Hematopoietic multipotent progenitor cell treated with erythropoietin and hydrocortisone succinate and interleukin-3 and kit ligand, for 15 days (in vitro differentiated cells): ENCODE data around the gene ATIC.

Experiments used
- DNase-seq: peaks from one replicate; pipeline ENCODE4 v3.0.0-alpha.2; 2015; ENCODE audit warnings: low spot score

The ATIC gene

GRCh38 chr2:215361211-215361875, 49.5 kb downstream of the ATIC start:
- DNase-seq = no peak

DNA sequence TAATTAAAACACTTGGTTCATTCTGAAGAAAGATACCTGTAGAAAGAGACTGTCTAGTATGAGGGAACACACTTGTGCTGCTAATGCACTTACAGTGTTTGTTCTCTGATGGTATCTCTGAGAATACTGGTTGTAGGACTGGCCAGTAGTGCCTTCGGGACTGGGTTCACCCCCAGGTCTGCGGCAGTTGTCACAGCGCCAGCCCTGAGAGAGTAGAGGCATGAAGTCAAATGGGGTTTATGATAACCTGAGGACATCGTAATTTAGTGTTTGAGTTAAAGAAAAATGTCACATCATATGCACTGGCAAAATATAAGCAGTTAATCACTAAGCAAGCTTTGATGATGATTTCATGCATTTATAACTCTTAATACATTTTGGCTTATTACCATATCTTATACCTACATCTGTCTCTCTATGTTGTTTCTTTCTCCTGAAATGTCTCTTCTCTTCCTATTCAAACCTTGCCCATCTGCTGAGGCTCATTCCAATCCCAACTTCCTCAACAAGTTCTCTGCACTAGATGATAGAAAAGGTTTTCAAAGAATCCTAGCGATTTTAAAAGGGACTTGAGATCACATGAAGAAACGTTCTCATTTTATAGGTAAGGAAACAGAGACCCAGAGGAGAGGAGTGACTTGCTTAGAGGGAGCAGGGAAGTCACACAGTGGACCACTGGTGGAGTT, 50.2 kb downstream of the ATIC start:
- DNase-seq = no peak

DNA sequence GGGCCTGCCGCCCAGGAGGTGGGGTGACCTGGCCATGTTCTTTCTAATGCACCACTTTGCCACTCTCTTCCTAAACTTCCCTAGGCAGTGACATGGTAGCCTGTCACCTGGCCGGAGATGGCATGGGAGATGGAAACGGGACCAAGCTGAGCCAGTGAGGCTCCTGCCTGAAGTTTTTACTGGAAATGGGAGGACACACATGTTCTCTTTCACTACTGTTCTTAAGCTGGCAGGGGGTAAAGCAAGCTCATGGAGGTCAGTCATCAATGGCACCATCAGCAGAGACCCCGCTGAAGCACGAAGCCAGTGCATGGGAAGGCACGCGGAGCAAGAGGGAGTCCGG, 50.7 kb downstream of the ATIC start:
- DNase-seq = no peak

DNA sequence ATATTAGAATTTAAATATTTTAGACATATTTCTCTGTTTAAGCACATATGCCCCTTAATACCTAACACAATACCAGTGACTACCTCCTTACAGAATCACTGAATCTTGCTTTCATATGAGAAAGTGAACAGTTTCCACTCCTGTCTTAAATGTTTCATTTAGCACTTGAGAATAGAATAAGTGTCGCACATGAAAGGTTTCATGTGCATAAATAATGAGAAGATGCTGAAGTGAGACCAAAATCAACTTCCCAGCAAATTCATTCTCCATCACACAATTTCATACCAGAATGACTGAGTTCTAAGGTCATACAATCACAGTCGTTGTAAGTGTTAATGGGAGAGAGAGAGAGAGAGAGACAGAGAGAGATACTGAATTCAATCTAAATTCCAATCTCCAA, 51.2 kb downstream of the ATIC start:
- DNase-seq = no peak

- DNase-seq = no peak
These were observed 51.8 kb downstream of the ATIC start for GRCh38 chr2:215363461-215364156.

DNA sequence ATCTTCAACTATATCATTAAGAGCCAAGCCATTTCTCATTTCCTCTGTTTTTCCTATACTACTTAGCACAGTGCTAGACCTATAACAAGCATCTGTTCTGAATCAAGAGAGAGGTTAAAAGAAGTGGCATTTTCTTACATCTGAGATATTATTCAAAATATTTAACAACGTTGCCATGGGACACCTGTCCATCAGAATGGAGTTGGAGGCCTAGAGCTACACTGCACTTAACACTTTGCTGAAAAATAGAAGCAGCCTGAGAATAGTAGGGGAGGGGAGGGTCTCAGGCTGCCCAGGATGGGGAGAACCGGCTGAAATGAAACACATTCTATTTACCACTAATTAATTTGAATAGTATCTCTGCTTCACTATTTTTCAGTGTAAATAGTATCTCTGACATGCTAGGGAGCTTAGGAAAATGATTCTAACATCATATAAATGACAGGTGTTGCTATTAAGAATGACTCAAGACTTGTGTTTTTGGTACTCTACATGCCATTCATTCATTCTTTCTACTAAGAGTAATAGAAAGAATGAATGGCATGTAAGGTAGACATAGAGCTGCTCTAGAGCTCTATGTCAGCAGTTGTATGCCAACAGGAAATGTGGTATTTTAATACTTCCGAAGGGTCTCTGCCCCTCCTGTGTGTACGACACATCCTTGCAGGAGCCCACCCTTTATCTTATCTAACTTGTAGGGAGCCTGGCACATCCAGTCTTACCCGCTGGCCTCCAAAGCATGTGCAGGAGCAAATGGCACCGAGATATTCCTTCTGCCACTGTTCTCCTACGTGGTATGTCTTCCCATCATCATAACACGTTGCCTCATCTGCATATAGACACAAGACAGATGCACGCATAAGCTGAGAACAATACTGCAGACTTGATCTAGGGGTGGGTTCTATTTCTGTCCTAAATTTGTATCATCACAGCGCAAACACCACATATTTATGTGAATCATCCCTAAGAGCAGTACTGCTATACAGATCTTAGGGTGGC, 52.6 kb downstream of the ATIC start:
- DNase-seq = no peak

DNA sequence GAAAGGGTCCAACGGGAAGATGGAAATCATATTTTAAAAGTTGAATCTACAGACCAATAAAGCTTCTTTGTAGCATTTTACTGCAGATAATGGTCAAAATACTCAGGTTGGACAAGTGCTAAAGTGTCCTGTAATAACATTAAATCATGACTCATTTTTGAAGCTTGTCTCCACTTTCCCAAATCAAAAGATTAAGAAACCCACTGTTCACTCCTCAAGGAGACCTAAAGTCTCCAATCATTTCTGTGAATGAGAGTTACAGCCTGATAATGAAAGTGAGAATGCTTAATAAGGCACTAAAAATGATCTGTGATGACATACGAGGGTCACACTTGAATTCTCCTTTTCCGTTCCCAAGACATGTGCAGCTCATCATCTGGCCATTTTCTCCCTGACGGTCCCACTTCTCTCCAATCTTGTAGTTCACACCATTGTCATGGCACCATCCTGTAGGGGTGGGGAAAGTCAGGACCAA, 53.4 kb downstream of the ATIC start:
- DNase-seq = no peak

DNA sequence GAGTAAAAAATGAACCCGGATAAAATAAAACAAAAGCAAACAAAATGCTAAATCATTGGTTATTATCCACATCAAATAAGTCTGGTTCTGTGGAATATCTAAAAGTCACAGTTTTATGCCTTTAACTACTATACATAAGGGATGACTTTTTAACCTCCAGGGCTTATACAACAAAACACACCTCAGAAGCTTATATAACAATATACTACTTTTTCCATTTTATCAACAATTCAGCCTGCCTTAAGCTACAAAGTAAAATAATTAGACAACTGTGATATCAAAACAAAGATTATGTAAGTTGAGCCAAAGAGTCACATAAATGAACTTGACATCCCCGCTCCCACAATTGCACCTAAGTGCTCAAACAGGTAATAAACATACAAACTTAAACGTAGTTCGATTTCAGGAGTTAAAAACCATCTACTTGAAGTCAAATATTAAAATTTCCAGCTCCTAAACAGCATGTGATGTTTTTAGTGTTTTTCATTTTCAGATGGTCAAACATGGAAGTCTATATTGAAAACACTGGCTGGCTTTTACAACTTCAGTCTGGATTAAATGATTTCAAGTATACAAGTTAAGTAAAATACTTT, 54.7 kb downstream of the ATIC start:
- no peak for DNase-seq

GRCh38 chr2:215367662-215368492, 56.0 kb downstream of the ATIC start:
- no peak for DNase-seq

DNA sequence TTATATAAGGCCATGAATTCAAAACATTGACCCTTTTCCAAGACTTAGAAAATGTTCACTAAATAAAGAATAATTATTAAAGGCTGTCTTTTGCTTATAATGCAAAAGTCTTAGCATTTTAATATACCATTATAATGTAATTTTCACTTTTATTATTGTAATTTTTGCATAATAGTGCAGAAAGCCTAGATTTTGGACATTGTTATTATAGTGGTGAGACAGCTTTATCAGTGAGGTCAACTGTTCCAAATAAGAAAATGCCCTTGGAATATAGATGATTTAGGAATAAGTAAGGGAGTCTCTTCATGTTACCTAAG, 56.6 kb downstream of the ATIC start:
- DNase-seq = no peak

GRCh38 chr2:215369181-215369760, 57.4 kb downstream of the ATIC start:
- DNase-seq = no peak

- DNase-seq = no peak
These were observed 58.5 kb downstream of the ATIC start for GRCh38 chr2:215370112-215370965.

GRCh38 chr2:215371915-215372897, 60.3 kb downstream of the ATIC start:
- no peak for DNase-seq

- no peak for DNase-seq
These were observed 61.2 kb downstream of the ATIC start for GRCh38 chr2:215372968-215373649.

DNA sequence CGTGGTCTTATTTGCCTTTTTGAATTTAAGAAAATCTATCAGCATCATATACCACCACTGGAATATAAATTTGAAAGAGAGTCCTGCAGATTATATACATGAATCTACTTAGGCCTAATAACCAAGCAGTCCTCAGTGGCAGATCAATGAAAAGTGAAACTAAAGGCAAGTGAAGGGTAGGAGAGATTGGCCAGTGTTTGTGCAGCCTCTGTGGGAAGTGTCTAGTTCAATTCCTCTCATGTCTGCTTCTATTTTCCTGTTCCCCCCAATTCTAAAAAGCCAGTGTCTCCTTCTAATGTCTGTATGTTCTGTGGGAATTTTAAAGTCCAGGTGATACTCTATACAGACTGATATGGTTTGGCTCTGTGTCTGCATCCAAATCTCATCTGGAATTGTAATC, 62.1 kb downstream of the ATIC start:
- no peak for DNase-seq

GRCh38 chr2:215374642-215375466, 63.0 kb downstream of the ATIC start:
- DNase-seq = no peak

DNA sequence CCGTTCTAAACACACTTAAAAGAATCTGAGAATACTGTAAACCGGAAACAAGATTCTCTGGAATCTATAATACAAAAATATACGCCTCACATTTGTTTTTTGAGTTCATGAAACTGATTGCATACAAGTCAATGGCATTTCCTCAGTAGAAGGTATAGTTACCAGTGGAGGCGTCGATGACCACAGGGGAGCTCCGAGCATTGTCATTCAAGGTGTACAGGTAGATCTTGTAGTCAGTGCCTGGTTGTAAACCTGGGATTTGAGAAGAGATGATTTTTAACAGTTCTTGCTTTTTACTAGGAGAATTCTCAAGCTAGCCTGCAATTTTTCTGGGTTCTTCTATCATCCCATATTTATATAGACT, 63.6 kb downstream of the ATIC start:
- DNase-seq = no peak
